A549 (cell line): ENCODE data around the gene LAMTOR3. TPM values are rescaled to one million over a fixed set of nuclear protein-coding genes. Genes with fewer than 3 reads are reported as not detected.

Source experiments
- ATAC-seq, 2 experiments: fragments of 200-7000 bp in 1 of 2; fragments of >200 bp in 1 of 2; cut with Nextera tagmentation in 1 of 2; cut with Tn5 transposase in 1 of 2; 3 replicates each; pipeline versions ENCODE4 v1.8.0 to v1.9.1; 2018 to 2020; ENCODE audit warnings: mild to moderate bottlenecking in 1 of 2, moderate library complexity in 1 of 2
- CTCF ChIA-PET: fragments of 300-600 bp; sonication (Branson Sonifier 250); formaldehyde crosslinking; extraction: SDS; loops from one replicate; lab custom pipeline; 2021; ENCODE audit warnings: antibody characterized with exemption, inconsistent platforms; lab: Yijun Ruan, JAX
- POLR2A ChIA-PET: fragments of 350-600 bp; formaldehyde crosslinking; extraction: SDS; loops from one replicate; lab custom pipeline; 2021; ENCODE audit warnings: antibody characterized with exemption, inconsistent platforms; lab: Yijun Ruan, JAX
- DNase-seq, 2 experiments: peaks; one replicate each; pipeline versions ENCODE4 v3.0.0 to v3.0.0-alpha.2; 2011 to 2016; ENCODE audit warnings: low read depth in 1 of 2, low spot score in 1 of 2
- FAIRE-seq: peaks from 2 replicates; lab custom pipeline; 2011; peaks lifted over from hg19 to GRCh38; lab: Jason Lieb, UNC
- H3K27ac ChIP-seq, 2 experiments: fragments of >200 bp; sonication (Bioruptor Twin); formaldehyde crosslinking; 3 replicates each; pipeline ENCODE4 v1.5.1; 2016 to 2017
- H3K4me1 ChIP-seq: fragments of >200 bp; sonication (Bioruptor Twin); formaldehyde crosslinking; 3 replicates; pipeline ENCODE4 v1.6.1; 2016
- H3K4me2 ChIP-seq: fragments of >200 bp; sonication (Bioruptor Twin); formaldehyde crosslinking; 3 replicates; pipeline ENCODE4 v1.6.1; 2016
- H3K4me3 ChIP-seq: fragments of >200 bp; sonication (Bioruptor Twin); formaldehyde crosslinking; 3 replicates; pipeline ENCODE4 v1.5.1; 2016
- H3K9me3 ChIP-seq: fragments of >200 bp; sonication (Bioruptor Twin); formaldehyde crosslinking; 3 replicates; pipeline ENCODE4 v1.6.1; 2016
- CBX2 ChIP-seq: fragments of 200-600 bp; sonication (generic); IDR thresholded peaks from 2 replicates; pipeline ENCODE4 v1.6.1; 2016; ENCODE audit warnings: low read depth, mild to moderate bottlenecking, borderline replicate concordance
- CBX8 ChIP-seq: fragments of 200-600 bp; sonication (generic); IDR thresholded peaks from 2 replicates; pipeline ENCODE4 v1.6.1; 2016
- CTCF ChIP-seq: fragments of >200 bp; sonication (Bioruptor Twin); formaldehyde crosslinking; IDR thresholded peaks from 3 replicates; pipeline ENCODE4 v1.5.1; 2016
- E2F6 ChIP-seq: IDR thresholded peaks from 2 replicates; pipeline ENCODE4 v1.6.1; 2012; ENCODE audit warnings: low read depth, borderline replicate concordance
- EHF ChIP-seq: fragments of 250-450 bp; sonication (Bioruptor Pico); IDR thresholded peaks from 2 replicates; pipeline ENCODE4 v1.5.0; 2020; ENCODE audit warnings: mild to moderate bottlenecking
- FOSB ChIP-seq: fragments of 250-450 bp; sonication (Bioruptor Pico); IDR thresholded peaks from 2 replicates; pipeline ENCODE4 v1.5.0; 2020; ENCODE audit warnings: mild to moderate bottlenecking, moderate library complexity
- FOXS1 ChIP-seq: fragments of 250-450 bp; sonication (Bioruptor Pico); IDR thresholded peaks from 2 replicates; pipeline ENCODE4 v1.5.0; 2020; ENCODE audit warnings: mild to moderate bottlenecking, moderate library complexity
- HEYL ChIP-seq: fragments of 250-450 bp; sonication (Bioruptor Pico); IDR thresholded peaks from 2 replicates; pipeline ENCODE4 v1.8.0; 2021; ENCODE audit warnings: mild to moderate bottlenecking, moderate library complexity
- HOXA7 ChIP-seq: fragments of 250-450 bp; sonication (Bioruptor Pico); IDR thresholded peaks from 2 replicates; pipeline ENCODE4 v1.5.0; 2020; ENCODE audit warnings: mild to moderate bottlenecking, moderate library complexity
- HOXB13 ChIP-seq: fragments of 250-450 bp; sonication (Bioruptor Pico); IDR thresholded peaks from 2 replicates; pipeline ENCODE4 v1.5.0; 2020; ENCODE audit warnings: low read depth, mild to moderate bottlenecking, moderate library complexity
- JUN ChIP-seq, 2 experiments: fragments of >200 bp; sonication (Bioruptor Twin); formaldehyde crosslinking; IDR thresholded peaks; 2 replicates in 1 of 2; 3 replicates in 1 of 2; pipeline ENCODE4 v1.6.1; 2016 to 2017
- JUNB ChIP-seq: fragments of >200 bp; sonication (Bioruptor Twin); formaldehyde crosslinking; IDR thresholded peaks from 2 replicates; pipeline ENCODE4 v1.6.1; 2016
- KDM5A ChIP-seq: fragments of 200-600 bp; sonication (generic); IDR thresholded peaks from 2 replicates; pipeline ENCODE4 v1.6.1; 2016; ENCODE audit warnings: antibody characterized with exemption, mild to moderate bottlenecking
- MAFK ChIP-seq: fragments of 450-650 bp; IDR thresholded peaks from 2 replicates; pipeline ENCODE4 v1.6.1; 2014; ENCODE audit not compliant: partially characterized antibody
- MYC ChIP-seq: IDR thresholded peaks from 2 replicates; pipeline ENCODE4 v1.6.1; 2012; ENCODE audit warnings: mild to moderate bottlenecking, inconsistent platforms, low read length, improper control_type of control experiment, borderline replicate concordance
- NPAS2 ChIP-seq: fragments of 250-450 bp; sonication (Bioruptor Pico); IDR thresholded peaks from 2 replicates; pipeline ENCODE4 v1.8.0; 2022; ENCODE audit warnings: mild to moderate bottlenecking, moderate library complexity, borderline replicate concordance
- PHF8 ChIP-seq: fragments of 200-600 bp; sonication (generic); IDR thresholded peaks from 2 replicates; pipeline ENCODE4 v1.6.1; 2016; ENCODE audit warnings: low read depth, mild to moderate bottlenecking, antibody characterized with exemption, moderate library complexity, borderline replicate concordance
- POLR2A ChIP-seq: IDR thresholded peaks from 2 replicates; pipeline ENCODE4 v1.6.1; 2012; ENCODE audit warnings: mild to moderate bottlenecking, low read length
- RCOR1 ChIP-seq: fragments of 150-350 bp; IDR thresholded peaks from 2 replicates; pipeline ENCODE4 v1.6.1; 2014; ENCODE audit warnings: antibody characterized with exemption, low read length, low read depth
- SREBF2 ChIP-seq: fragments of 450-650 bp; IDR thresholded peaks from 2 replicates; pipeline ENCODE4 v1.6.1; 2014; ENCODE audit warnings: mild to moderate bottlenecking, moderate library complexity
- WGBS: methylation state at CpG from one replicate; pipeline ENCODE4 v1.1.6; 2017; ENCODE audit errors: missing lambda C conversion rate; 5-methylcytosine and 5-hydroxymethylcytosine counted together
- polyA plus RNA-seq, 4 experiments: library from polyadenylated mRNA; depleted of rRNA in 3 of 4; stranded (reverse); fragments of >200 nt; fragmentation: RNase III in 1 of 4; extraction: RNeasy Plus Mini Kit Qiagen cat#74134 plus additional on column Dnase treatment in 1 of 4; gene quantifications; 2 replicates in 3 of 4; 3 replicates in 1 of 4; pipeline ENCODE4 v1.2.3, GENCODE V29; 2011 to 2017
- TF ChIP-seq, protein P1 (sequence below): fragments of 250-450 bp; sonication (Bioruptor Pico); IDR thresholded peaks from 2 replicates; pipeline ENCODE4 v1.5.0; 2020; ENCODE audit warnings: low read depth, mild to moderate bottlenecking, moderate library complexity
- TF ChIP-seq, protein P2 (sequence below): fragments of >200 bp; sonication (Bioruptor Twin); formaldehyde crosslinking; IDR thresholded peaks from 2 replicates; pipeline ENCODE4 v1.6.1; 2016
- TF ChIP-seq, protein P3 (sequence below): fragments of 150-350 bp; IDR thresholded peaks from 2 replicates; pipeline ENCODE4 v1.6.1; 2014; ENCODE audit warnings: low read depth, mild to moderate bottlenecking, low read length
- TF ChIP-seq, protein P4 (sequence below): fragments of 250-450 bp; sonication (Bioruptor Pico); IDR thresholded peaks from 2 replicates; pipeline ENCODE4 v1.5.0; 2021; ENCODE audit warnings: mild to moderate bottlenecking, moderate library complexity, borderline replicate concordance
- TF ChIP-seq, protein P5 (sequence below): fragments of >200 bp; sonication (Bioruptor Twin); formaldehyde crosslinking; IDR thresholded peaks from 3 replicates; pipeline ENCODE4 v1.6.1; 2016
- TF ChIP-seq, protein P6 (sequence below): fragments of 200-600 bp; sonication (generic); IDR thresholded peaks from 2 replicates; pipeline ENCODE4 v1.6.1; 2016; ENCODE audit warnings: antibody characterized with exemption, mild to moderate bottlenecking, moderate library complexity

LAMTOR3 gene
- polyA plus RNA-seq, 2 of the 4 experiments (the other 2 are of a cell fraction) = 21.3 to 40.8 TPM

DNA sequence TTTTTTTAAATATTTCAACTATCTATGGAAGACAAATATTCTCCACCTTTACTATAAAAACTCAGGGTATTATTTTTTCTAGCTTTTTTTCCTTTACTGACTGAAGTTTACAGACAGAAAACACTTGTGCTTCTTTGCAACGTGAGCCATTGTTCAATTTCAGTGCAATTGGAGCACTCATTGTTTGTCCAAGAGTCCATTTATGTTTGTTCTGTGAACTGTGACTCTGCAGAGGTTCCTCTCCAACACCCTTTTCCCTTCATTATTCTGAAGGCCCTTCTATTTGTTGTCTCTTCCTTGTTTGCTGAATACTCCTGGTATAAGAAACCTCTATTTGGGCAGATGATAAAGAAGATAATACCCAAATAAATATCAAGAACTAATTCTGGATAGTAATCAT lies 40.2 kb downstream of the LAMTOR3 start:
- no peaks in the 10 kb centered on the region for H3K9me3 ChIP-seq
- no peak for ATAC-seq
- TF ChIP-seq E2F6 = no peak
- no peak for TF ChIP-seq CTCF
- TF ChIP-seq CBX8 = no peak
- no peak for TF ChIP-seq JUNB
- no peak for TF ChIP-seq JUN (IDR thresholded peaks at IDR 0.05)
- TF ChIP-seq FOSB = no peak
- TF ChIP-seq, protein P1, sequence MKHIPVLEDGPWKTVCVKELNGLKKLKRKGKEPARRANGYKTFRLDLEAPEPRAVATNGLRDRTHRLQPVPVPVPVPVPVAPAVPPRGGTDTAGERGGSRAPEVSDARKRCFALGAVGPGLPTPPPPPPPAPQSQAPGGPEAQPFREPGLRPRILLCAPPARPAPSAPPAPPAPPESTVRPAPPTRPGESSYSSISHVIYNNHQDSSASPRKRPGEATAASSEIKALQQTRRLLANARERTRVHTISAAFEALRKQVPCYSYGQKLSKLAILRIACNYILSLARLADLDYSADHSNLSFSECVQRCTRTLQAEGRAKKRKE (CRISPR knock-in tag) = no peak
- TF ChIP-seq FOXS1 (CRISPR knock-in tag) = no peak
- TF ChIP-seq, protein P2, sequence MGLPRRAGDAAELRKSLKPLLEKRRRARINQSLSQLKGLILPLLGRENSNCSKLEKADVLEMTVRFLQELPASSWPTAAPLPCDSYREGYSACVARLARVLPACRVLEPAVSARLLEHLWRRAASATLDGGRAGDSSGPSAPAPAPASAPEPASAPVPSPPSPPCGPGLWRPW = no peak
- TF ChIP-seq RCOR1 = no peak
- no peak for TF ChIP-seq MAFK
- TF ChIP-seq, protein P3, sequence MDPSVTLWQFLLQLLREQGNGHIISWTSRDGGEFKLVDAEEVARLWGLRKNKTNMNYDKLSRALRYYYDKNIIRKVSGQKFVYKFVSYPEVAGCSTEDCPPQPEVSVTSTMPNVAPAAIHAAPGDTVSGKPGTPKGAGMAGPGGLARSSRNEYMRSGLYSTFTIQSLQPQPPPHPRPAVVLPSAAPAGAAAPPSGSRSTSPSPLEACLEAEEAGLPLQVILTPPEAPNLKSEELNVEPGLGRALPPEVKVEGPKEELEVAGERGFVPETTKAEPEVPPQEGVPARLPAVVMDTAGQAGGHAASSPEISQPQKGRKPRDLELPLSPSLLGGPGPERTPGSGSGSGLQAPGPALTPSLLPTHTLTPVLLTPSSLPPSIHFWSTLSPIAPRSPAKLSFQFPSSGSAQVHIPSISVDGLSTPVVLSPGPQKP = no peak
- no peak for TF ChIP-seq KDM5A
- no peak for TF ChIP-seq EHF (CRISPR knock-in tag)
- TF ChIP-seq, protein P4, sequence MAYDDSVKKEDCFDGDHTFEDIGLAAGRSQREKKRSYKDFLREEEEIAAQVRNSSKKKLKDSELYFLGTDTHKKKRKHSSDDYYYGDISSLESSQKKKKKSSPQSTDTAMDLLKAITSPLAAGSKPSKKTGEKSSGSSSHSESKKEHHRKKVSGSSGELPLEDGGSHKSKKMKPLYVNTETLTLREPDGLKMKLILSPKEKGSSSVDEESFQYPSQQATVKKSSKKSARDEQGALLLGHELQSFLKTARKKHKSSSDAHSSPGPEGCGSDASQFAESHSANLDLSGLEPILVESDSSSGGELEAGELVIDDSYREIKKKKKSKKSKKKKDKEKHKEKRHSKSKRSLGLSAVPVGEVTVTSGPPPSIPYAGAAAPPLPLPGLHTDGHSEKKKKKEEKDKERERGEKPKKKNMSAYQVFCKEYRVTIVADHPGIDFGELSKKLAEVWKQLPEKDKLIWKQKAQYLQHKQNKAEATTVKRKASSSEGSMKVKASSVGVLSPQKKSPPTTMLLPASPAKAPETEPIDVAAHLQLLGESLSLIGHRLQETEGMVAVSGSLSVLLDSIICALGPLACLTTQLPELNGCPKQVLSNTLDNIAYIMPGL = no peak
- TF ChIP-seq NPAS2 (CRISPR knock-in tag) = no peak
- no peak for TF ChIP-seq SREBF2
- no peak for TF ChIP-seq HOXA7 (CRISPR knock-in tag)
- TF ChIP-seq PHF8 = no peak
- no peak for TF ChIP-seq HOXB13 (CRISPR knock-in tag)
- no peak overlapping the region for H3K27ac ChIP-seq
- WGBS = 0% methylated on average over 1 of the region's 1 CpG
- FAIRE-seq = no peak
- no peak overlapping the region for H3K4me3 ChIP-seq
- H3K4me2 ChIP-seq = no peak overlapping the region
- no peak for DNase-seq
- ChIA-PET CTCF (no interaction called here), POLR2A (no interaction called here)
- H3K4me1 ChIP-seq = no peaks in the 10 kb centered on the region

DNA sequence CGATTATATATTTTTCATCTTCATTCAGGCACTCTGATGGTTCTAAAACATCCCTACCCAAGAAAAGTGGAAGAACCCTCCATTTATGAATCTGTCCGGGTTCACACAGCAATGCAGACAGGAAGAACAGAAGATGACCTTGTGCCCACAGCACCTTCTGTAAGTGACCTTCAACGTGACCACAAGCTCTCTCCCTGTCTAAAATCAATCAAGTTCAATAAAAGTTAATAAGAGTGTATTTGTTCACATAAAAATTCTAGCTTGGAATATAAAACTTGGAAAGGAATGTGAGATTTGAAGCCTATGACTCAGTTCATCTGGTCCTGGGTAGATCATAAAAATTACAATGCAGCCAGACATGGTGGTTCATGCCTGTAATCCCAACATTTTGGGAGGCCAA lies 41.0 kb downstream of the LAMTOR3 start:
- Histone ChIP-seq H3K27ac (no peak overlapping the region), H3K9me3 (no peaks in the 10 kb centered on the region), H3K4me2 (no peak overlapping the region), H3K4me3 (no peak overlapping the region), H3K4me1 (no peaks in the 10 kb centered on the region)
- ATAC-seq = no peak
- ChIA-PET POLR2A (no interaction called here), CTCF (no interaction called here)
- WGBS = 45% methylated on average over 3 of the region's 3 CpGs
- no peak for FAIRE-seq
- DNase-seq = no peak
- TF ChIP-seq CBX2 (no peak), JUNB (no peak), MYC (no peak), POLR2A (no peak), HEYL (CRISPR knock-in tag) (no peak)
- TF ChIP-seq, protein P5, sequence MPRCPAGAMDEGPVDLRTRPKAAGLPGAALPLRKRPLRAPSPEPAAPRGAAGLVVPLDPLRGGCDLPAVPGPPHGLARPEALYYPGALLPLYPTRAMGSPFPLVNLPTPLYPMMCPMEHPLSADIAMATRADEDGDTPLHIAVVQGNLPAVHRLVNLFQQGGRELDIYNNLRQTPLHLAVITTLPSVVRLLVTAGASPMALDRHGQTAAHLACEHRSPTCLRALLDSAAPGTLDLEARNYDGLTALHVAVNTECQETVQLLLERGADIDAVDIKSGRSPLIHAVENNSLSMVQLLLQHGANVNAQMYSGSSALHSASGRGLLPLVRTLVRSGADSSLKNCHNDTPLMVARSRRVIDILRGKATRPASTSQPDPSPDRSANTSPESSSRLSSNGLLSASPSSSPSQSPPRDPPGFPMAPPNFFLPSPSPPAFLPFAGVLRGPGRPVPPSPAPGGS = no peak
- TF ChIP-seq, protein P3 = no peak
- TF ChIP-seq, protein P6, sequence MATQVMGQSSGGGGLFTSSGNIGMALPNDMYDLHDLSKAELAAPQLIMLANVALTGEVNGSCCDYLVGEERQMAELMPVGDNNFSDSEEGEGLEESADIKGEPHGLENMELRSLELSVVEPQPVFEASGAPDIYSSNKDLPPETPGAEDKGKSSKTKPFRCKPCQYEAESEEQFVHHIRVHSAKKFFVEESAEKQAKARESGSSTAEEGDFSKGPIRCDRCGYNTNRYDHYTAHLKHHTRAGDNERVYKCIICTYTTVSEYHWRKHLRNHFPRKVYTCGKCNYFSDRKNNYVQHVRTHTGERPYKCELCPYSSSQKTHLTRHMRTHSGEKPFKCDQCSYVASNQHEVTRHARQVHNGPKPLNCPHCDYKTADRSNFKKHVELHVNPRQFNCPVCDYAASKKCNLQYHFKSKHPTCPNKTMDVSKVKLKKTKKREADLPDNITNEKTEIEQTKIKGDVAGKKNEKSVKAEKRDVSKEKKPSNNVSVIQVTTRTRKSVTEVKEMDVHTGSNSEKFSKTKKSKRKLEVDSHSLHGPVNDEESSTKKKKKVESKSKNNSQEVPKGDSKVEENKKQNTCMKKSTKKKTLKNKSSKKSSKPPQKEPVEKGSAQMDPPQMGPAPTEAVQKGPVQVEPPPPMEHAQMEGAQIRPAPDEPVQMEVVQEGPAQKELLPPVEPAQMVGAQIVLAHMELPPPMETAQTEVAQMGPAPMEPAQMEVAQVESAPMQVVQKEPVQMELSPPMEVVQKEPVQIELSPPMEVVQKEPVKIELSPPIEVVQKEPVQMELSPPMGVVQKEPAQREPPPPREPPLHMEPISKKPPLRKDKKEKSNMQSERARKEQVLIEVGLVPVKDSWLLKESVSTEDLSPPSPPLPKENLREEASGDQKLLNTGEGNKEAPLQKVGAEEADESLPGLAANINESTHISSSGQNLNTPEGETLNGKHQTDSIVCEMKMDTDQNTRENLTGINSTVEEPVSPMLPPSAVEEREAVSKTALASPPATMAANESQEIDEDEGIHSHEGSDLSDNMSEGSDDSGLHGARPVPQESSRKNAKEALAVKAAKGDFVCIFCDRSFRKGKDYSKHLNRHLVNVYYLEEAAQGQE = no peak
